HG02884 (cell line): ENCODE data around the gene TMEM18.

ENCODE experiments used
- ATAC-seq: cut with Tn5 transposase; IDR thresholded peaks from one replicate; pipeline ENCODE4 v1.9.1; 2021; ENCODE audit warnings: mild to moderate bottlenecking, moderate library complexity; ENCODE audit not compliant: unreplicated experiment

The TMEM18 gene

GRCh38 chr2:653645-654425, 23.4 kb downstream of the TMEM18 start:
- no peak for ATAC-seq

GRCh38 chr2:652881-653480, 24.2 kb downstream of the TMEM18 start:
- no peak for ATAC-seq

GRCh38 chr2:651951-652373, 25.2 kb downstream of the TMEM18 start:
- ATAC-seq = no peak

- no peak for ATAC-seq
These were observed 26.6 kb downstream of the TMEM18 start for GRCh38 chr2:650343-651310.

- ATAC-seq = no peak
These were observed 27.5 kb downstream of the TMEM18 start for GRCh38 chr2:649426-650342.

GRCh38 chr2:648476-649424, 28.5 kb downstream of the TMEM18 start:
- ATAC-seq = no peak

GRCh38 chr2:647691-648231, 29.4 kb downstream of the TMEM18 start:
- ATAC-seq = no peak

GRCh38 chr2:647003-647560, 30.1 kb downstream of the TMEM18 start:
- ATAC-seq = no peak

GRCh38 chr2:644871-645270, 32.3 kb downstream of the TMEM18 start:
- no peak for ATAC-seq

- ATAC-seq = no peak
These were observed 33.4 kb downstream of the TMEM18 start for GRCh38 chr2:643761-644160.

GRCh38 chr2:643334-643733, 33.9 kb downstream of the TMEM18 start:
- ATAC-seq = no peak

GRCh38 chr2:641872-642815, 35.1 kb downstream of the TMEM18 start:
- no peak for ATAC-seq

- ATAC-seq = no peak
These were observed 35.9 kb downstream of the TMEM18 start for GRCh38 chr2:641164-641871.

GRCh38 chr2:639703-640102, 37.5 kb downstream of the TMEM18 start:
- ATAC-seq = no peak

- no peak for ATAC-seq
These were observed 39.4 kb downstream of the TMEM18 start for GRCh38 chr2:637804-638203.

GRCh38 chr2:637406-637776, 39.8 kb downstream of the TMEM18 start:
- no peak for ATAC-seq
